H1 (cell line): Measurements from ENCODE around the gene MYG1. TPM values are rescaled to one million over a fixed set of nuclear protein-coding genes. Genes with fewer than 3 reads are reported as not detected.

Experiments
- BACH1 ChIP-seq: IDR thresholded peaks from 2 replicates; pipeline ENCODE4 v1.6.1; 2012; ENCODE audit warnings: low read length, improper control_type of control experiment
- CBX5 ChIP-seq: fragments of 300-800, 300-1000 bp; sonication (generic); IDR thresholded peaks from 2 replicates; pipeline ENCODE4 v1.7.1; 2016; ENCODE audit warnings: antibody characterized with exemption, low read length, low read depth
- CHD2 ChIP-seq: IDR thresholded peaks from 2 replicates; pipeline ENCODE4 v1.6.1; 2012; ENCODE audit warnings: low read length, improper control_type of control experiment
- CREB1 ChIP-seq: IDR thresholded peaks from 2 replicates; pipeline ENCODE4 v1.6.1; 2012; ENCODE audit warnings: inconsistent platforms
- HDAC2 ChIP-seq, 2 experiments: fragments of 300-600 bp in 1 of 2; sonication (generic) in 1 of 2; IDR thresholded peaks; 2 replicates each; pipeline ENCODE4 v1.6.1; 2011 to 2012; ENCODE audit warnings: low read depth in 2 of 2, low read length in 2 of 2, mild to moderate bottlenecking in 2 of 2, moderate library complexity in 2 of 2, borderline replicate concordance in 1 of 2, inconsistent platforms in 1 of 2
- JUN ChIP-seq: IDR thresholded peaks from 2 replicates; pipeline ENCODE4 v1.6.1; 2011; ENCODE audit warnings: low read depth, mild to moderate bottlenecking, improper control_type of control experiment, low read length
- KDM4A ChIP-seq: IDR thresholded peaks from one replicate; pipeline ENCODE4 v1.7.1; 2012; ENCODE audit warnings: low read depth, mild to moderate bottlenecking, moderate library complexity, low read length, inconsistent platforms; ENCODE audit not compliant: severe bottlenecking
- KDM5A ChIP-seq: fragments of 200-600 bp; IDR thresholded peaks from 2 replicates; pipeline ENCODE4 v1.7.1; 2012; ENCODE audit warnings: mild to moderate bottlenecking, low read length, inconsistent platforms, mixed read lengths
- NANOG ChIP-seq: IDR thresholded peaks from 2 replicates; pipeline ENCODE4 v1.6.1; 2011; ENCODE audit warnings: low read length, low read depth, mild to moderate bottlenecking, inconsistent platforms; ENCODE audit not compliant: insufficient read depth, poor library complexity, severe bottlenecking
- NRF1 ChIP-seq: IDR thresholded peaks from 2 replicates; pipeline ENCODE4 v1.6.1; 2011; ENCODE audit warnings: mild to moderate bottlenecking, low read depth, low read length, improper control_type of control experiment
- PHF8 ChIP-seq: fragments of 200-600 bp; sonication (generic); conservative IDR thresholded peaks from 2 replicates; pipeline ENCODE4 v1.7.1; 2012; ENCODE audit warnings: low read depth, mild to moderate bottlenecking, inconsistent platforms, low read length, moderate library complexity
- POLR2A ChIP-seq, 2 experiments: IDR thresholded peaks; 1 replicate in 1 of 2; 2 replicates in 1 of 2; pipeline ENCODE4 v1.6.1; 2011; ENCODE audit warnings: low read depth in 2 of 2, low read length in 2 of 2, mild to moderate bottlenecking in 2 of 2; ENCODE audit errors: control extremely low read depth in 1 of 2
- POLR2AphosphoS5 ChIP-seq: IDR thresholded peaks from 2 replicates; pipeline ENCODE4 v1.6.1; 2011; ENCODE audit warnings: low read depth, low read length
- RBBP5 ChIP-seq: IDR thresholded peaks from 2 replicates; pipeline ENCODE4 v1.7.1; 2012; ENCODE audit warnings: low read depth, mild to moderate bottlenecking, inconsistent platforms, low read length, moderate library complexity, borderline replicate concordance
- RNF2 ChIP-seq: fragments of 200-900, 300-1000 bp; sonication (generic); IDR thresholded peaks from 2 replicates; pipeline ENCODE4 v1.7.1; 2016; ENCODE audit warnings: borderline replicate concordance, low read depth, mild to moderate bottlenecking, antibody characterized with exemption, low read length; ENCODE audit not compliant: poor library complexity, severe bottlenecking; ENCODE audit errors: missing control alignments
- RXRA ChIP-seq: IDR thresholded peaks from 2 replicates; pipeline ENCODE4 v1.6.1; 2011; ENCODE audit warnings: low read depth, mild to moderate bottlenecking, low read length, moderate library complexity; ENCODE audit not compliant: insufficient read depth
- SAP30 ChIP-seq: fragments of 300-600 bp; sonication (generic); IDR thresholded peaks from 2 replicates; pipeline ENCODE4 v1.7.1; 2012; ENCODE audit warnings: low read length, moderate library complexity, mild to moderate bottlenecking, inconsistent platforms; ENCODE audit not compliant: insufficient read depth, insufficient replicate concordance
- SP2 ChIP-seq: IDR thresholded peaks from 2 replicates; pipeline ENCODE4 v1.6.1; 2012; ENCODE audit warnings: mild to moderate bottlenecking, low read length, inconsistent platforms
- TAF7 ChIP-seq: optimal IDR thresholded peaks from 2 replicates; pipeline ENCODE3; 2011; ENCODE audit warnings: low read depth, mild to moderate bottlenecking, inconsistent platforms, low read length, moderate library complexity, borderline replicate concordance
- TCF12 ChIP-seq: IDR thresholded peaks from 2 replicates; pipeline ENCODE4 v1.6.1; 2011; ENCODE audit warnings: low read depth, mild to moderate bottlenecking, low read length
- polyA plus RNA-seq, 7 experiments: library from polyadenylated mRNA; depleted of rRNA in 3 of 7; stranded (reverse) in 5 of 7; unstranded in 2 of 7; fragments of >200 nt in 5 of 7; fragments of 200-250 nt in 2 of 7; gene quantifications; 1 replicate in 5 of 7; 2 replicates in 1 of 7; 4 replicates in 1 of 7; pipeline versions ENCODE4 v1.2.1 to v1.2.3, GENCODE V29; 2011 to 2013; ENCODE audit warnings: missing spikeins in 2 of 7, mixed read lengths in 2 of 7
- total RNA-seq: library from RNA; stranded (reverse); fragmentation: NEBNext Ultra II Directional; extraction: Animal tissue kit (Norgen Biotek cat#: 25700); gene quantifications from 2 replicates; pipeline ENCODE4 v1.2.1, GENCODE V29; 2021
- TF ChIP-seq, protein P1 (sequence below): IDR thresholded peaks from 2 replicates; pipeline ENCODE4 v1.6.1; 2012; ENCODE audit warnings: low read length, inconsistent platforms
- TF ChIP-seq, protein P2 (sequence below): IDR thresholded peaks from 2 replicates; pipeline ENCODE4 v1.6.1; 2012; ENCODE audit warnings: inconsistent platforms

MYG1 gene
- total and polyA plus RNA-seq, 2 of the 8 experiments (the other 6 are each of a cell fraction or from before 2014, with no cell fraction given): 83.3 to 104 TPM

DNA sequence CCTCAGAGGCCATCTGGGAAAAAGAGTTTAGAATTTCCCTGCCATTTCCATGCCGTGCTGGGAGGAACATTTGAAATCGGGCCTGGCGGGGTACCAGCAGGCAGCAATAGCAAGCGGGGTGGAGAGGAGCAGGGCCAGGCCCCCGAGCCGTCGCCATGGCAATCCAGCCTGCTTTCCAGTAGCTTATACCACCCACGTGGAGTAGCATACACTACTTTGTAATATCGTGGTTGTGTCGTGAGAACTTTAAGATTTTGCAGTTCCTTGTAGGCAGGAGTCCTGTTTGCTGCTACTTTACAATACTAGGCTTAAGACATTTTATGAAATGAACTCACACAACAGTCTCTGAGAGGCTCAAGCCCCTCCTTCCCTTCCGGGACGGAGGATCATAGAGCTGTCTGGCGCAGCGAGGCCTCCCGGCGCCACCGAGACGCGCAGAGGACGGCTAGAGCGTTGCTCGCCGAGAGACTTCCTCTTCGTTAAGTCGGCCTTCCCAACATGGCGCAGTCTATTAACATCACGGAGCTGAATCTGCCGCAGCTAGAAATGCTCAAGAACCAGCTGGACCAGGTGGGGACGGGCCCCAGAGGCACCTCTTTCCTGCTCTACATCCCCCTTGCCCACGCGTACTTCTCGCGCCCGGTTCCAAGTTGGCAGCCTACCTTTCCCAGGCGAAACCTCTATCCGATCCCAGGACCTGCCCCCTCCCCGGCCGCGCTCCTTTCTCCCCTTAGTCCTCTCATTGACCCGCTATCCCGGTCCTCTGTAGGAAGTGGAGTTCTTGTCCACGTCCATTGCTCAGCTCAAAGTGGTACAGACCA lies 4.2 kb upstream of the MYG1 start, which contains the start of gene PFDN5 (continued):
- TF ChIP-seq RBBP5 (peak; percentile 87; the same call in 1 of the 2 replicates), SP2 (peak; percentile 94), CHD2 (no peak), KDM4A (peak; percentile 68), RXRA (no peak), POLR2AphosphoS5 (peak; percentile 87), POLR2A (IDR thresholded peaks at IDR 0.05; ENCODE audit: control extremely low read depth in 1 of 2, low read depth in 2 of 2, low read length in 2 of 2) (peak; percentile 34 to 87), NANOG (no peak), SAP30 (peak; percentile 81), BACH1 (no peak), TCF12 (no peak), RNF2 (no peak), TAF7 (peak; percentile 76), JUN (no peak), HDAC2 (IDR thresholded peaks at IDR 0.05; ENCODE audit: borderline replicate concordance in 1 of 2, low read depth in 2 of 2, low read length in 2 of 2) (no peak; a peak in 1 of 4 replicates), CBX5 (no peak), PHF8 (peak; percentile 79), CREB1 (peak; percentile 80), KDM5A (peak; percentile 78), NRF1 (no peak)
- TF ChIP-seq, protein P1, sequence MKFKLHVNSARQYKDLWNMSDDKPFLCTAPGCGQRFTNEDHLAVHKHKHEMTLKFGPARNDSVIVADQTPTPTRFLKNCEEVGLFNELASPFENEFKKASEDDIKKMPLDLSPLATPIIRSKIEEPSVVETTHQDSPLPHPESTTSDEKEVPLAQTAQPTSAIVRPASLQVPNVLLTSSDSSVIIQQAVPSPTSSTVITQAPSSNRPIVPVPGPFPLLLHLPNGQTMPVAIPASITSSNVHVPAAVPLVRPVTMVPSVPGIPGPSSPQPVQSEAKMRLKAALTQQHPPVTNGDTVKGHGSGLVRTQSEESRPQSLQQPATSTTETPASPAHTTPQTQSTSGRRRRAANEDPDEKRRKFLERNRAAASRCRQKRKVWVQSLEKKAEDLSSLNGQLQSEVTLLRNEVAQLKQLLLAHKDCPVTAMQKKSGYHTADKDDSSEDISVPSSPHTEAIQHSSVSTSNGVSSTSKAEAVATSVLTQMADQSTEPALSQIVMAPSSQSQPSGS: no peak
- TF ChIP-seq, protein P2, sequence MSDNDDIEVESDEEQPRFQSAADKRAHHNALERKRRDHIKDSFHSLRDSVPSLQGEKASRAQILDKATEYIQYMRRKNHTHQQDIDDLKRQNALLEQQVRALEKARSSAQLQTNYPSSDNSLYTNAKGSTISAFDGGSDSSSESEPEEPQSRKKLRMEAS: peak; percentile 70
